HAP-1 (cell line): Measurements from ENCODE around the gene LRRC8E.
"Not testable (repeated sequence)": the region's sequence is repeated elsewhere in the genome, so short reads cannot be mapped to it uniquely, and the experiment has no call there.

Source experiments
- DNase-seq, 2 experiments: peaks; one replicate each; pipeline ENCODE4 v3.0.0-alpha.2; 2016 to 2020; ENCODE audit warnings: low spot score in 2 of 2
- H3K27me3 ChIP-seq: fragments of 250-450 bp; sonication (Bioruptor Pico); 2 replicates; pipeline ENCODE4 v1.5.1; 2020; ENCODE audit warnings: low read depth, mild to moderate bottlenecking, moderate library complexity
- H3K36me3 ChIP-seq: fragments of 250-450 bp; sonication (Bioruptor Pico); replicated peaks from 2 replicates; pipeline ENCODE4 v1.5.1; 2020; ENCODE audit warnings: mild to moderate bottlenecking
- H3K4me1 ChIP-seq: fragments of 250-450 bp; sonication (Bioruptor Pico); 2 replicates; pipeline ENCODE4 v1.5.1; 2020; ENCODE audit warnings: mild to moderate bottlenecking
- H3K4me3 ChIP-seq: fragments of 250-450 bp; sonication (Bioruptor Pico); 2 replicates; pipeline ENCODE4 v1.5.1; 2020; ENCODE audit warnings: mild to moderate bottlenecking, moderate library complexity
- H3K9me3 ChIP-seq: fragments of 250-450 bp; sonication (Bioruptor Pico); 2 replicates; pipeline ENCODE4 v1.5.1; 2020; ENCODE audit warnings: mild to moderate bottlenecking, moderate library complexity
- in situ Hi-C: fragments of 300-500 bp; cut with MboI; formaldehyde crosslinking; loops from 3 replicates; pipeline ENCODE4 v1.14.3; 2020; ENCODE audit warnings: low sequenced_read_pairs, inconsistent platforms, mixed read lengths

The LRRC8E gene

GRCh38 chr19:7850000-7850813, 38.1 kb upstream of the LRRC8E start:
- no peaks in the 10 kb centered on the region for H3K36me3 ChIP-seq
- DNase-seq: no peak
- no peaks in the 10 kb centered on the region for H3K9me3 ChIP-seq
- in situ Hi-C loops: no loop called here
- no peaks in the 10 kb centered on the region for H3K27me3 ChIP-seq
- peaks cover 4% of the 10 kb centered on the region; the same call in 1 of the 2 replicates for H3K4me1 ChIP-seq
- H3K4me3 ChIP-seq: no peak overlapping the region

GRCh38 chr19:7850945-7851622, 37.2 kb upstream of the LRRC8E start:
- Histone ChIP-seq H3K4me1 (peaks cover 4% of the 10 kb centered on the region; the same call in 1 of the 2 replicates), H3K9me3 (no peaks in the 10 kb centered on the region), H3K27me3 (no peaks in the 10 kb centered on the region), H3K4me3 (no peak overlapping the region), H3K36me3 (no peaks in the 10 kb centered on the region)
- in situ Hi-C loops: no loop called here
- DNase-seq: no peak

- H3K27me3 ChIP-seq: no peaks in the 10 kb centered on the region
- DNase-seq: no peak
- H3K9me3 ChIP-seq: no peaks in the 10 kb centered on the region
- no peaks in the 10 kb centered on the region for H3K36me3 ChIP-seq
- in situ Hi-C loops: no loop called here
- peaks cover 4% of the 10 kb centered on the region; the same call in 1 of the 2 replicates for H3K4me1 ChIP-seq
- no peak overlapping the region for H3K4me3 ChIP-seq
Observed at GRCh38 chr19:7851623-7852500, 36.4 kb upstream of the LRRC8E start.

- Histone ChIP-seq H3K4me1 (peaks cover 4% of the 10 kb centered on the region; the same call in 1 of the 2 replicates), H3K9me3 (no peaks in the 10 kb centered on the region), H3K4me3 (no peak overlapping the region), H3K36me3 (no peaks in the 10 kb centered on the region), H3K27me3 (no peaks in the 10 kb centered on the region)
- DNase-seq: peak; percentile 69 to 90
- in situ Hi-C loops: no loop called here
Observed at GRCh38 chr19:7852851-7853769, 35.2 kb upstream of the LRRC8E start.

- H3K36me3 ChIP-seq: no peaks in the 10 kb centered on the region
- in situ Hi-C loops: no loop called here
- no peak for DNase-seq
- no peaks in the 10 kb centered on the region for H3K27me3 ChIP-seq
- no peak overlapping the region for H3K4me3 ChIP-seq
- no peaks in the 10 kb centered on the region for H3K9me3 ChIP-seq
- peaks cover 4% of the 10 kb centered on the region; the same call in 1 of the 2 replicates for H3K4me1 ChIP-seq
Observed at GRCh38 chr19:7853770-7854128, 34.6 kb upstream of the LRRC8E start.

- Histone ChIP-seq H3K9me3 (no peaks in the 10 kb centered on the region), H3K27me3 (no peaks in the 10 kb centered on the region), H3K36me3 (no peaks in the 10 kb centered on the region), H3K4me3 (no peak overlapping the region), H3K4me1 (peaks cover 4% of the 10 kb centered on the region; the same call in 1 of the 2 replicates)
- in situ Hi-C loops: no loop called here
- no peak for DNase-seq
Observed at GRCh38 chr19:7855426-7856108, 32.7 kb upstream of the LRRC8E start.

GRCh38 chr19:7856109-7856591, 32.2 kb upstream of the LRRC8E start:
- H3K4me3 ChIP-seq: no peak overlapping the region
- no peaks in the 10 kb centered on the region for H3K27me3 ChIP-seq
- in situ Hi-C loops: no loop called here
- no peaks in the 10 kb centered on the region for H3K9me3 ChIP-seq
- DNase-seq: no peak
- peaks cover 4% of the 10 kb centered on the region; the same call in 1 of the 2 replicates for H3K4me1 ChIP-seq
- no peaks in the 10 kb centered on the region for H3K36me3 ChIP-seq

- no peaks in the 10 kb centered on the region for H3K36me3 ChIP-seq
- H3K4me1 ChIP-seq: peaks cover 4% of the 10 kb centered on the region; the same call in 1 of the 2 replicates
- in situ Hi-C loops: no loop called here
- no peaks in the 10 kb centered on the region for H3K27me3 ChIP-seq
- no peaks in the 10 kb centered on the region for H3K9me3 ChIP-seq
- no peak overlapping the region for H3K4me3 ChIP-seq
- no peak for DNase-seq
Observed at GRCh38 chr19:7856679-7857663, 31.3 kb upstream of the LRRC8E start.

- in situ Hi-C loops: no loop called here
- no peak for DNase-seq
- H3K4me3 ChIP-seq: no peak overlapping the region
Observed at GRCh38 chr19:7857727-7858108, 30.6 kb upstream of the LRRC8E start.

GRCh38 chr19:7858109-7858770, 30.1 kb upstream of the LRRC8E start:
- no peak for DNase-seq
- peaks cover 4% of the 10 kb centered on the region; the same call in 1 of the 2 replicates for H3K4me1 ChIP-seq

More at GRCh38 chr19:7857727-7858108, 30.6 kb upstream of the LRRC8E start:
- Histone ChIP-seq H3K4me1 (peaks cover 4% of the 10 kb centered on the region; the same call in 1 of the 2 replicates), H3K27me3 (no peaks in the 10 kb centered on the region), H3K36me3 (no peaks in the 10 kb centered on the region), H3K9me3 (no peaks in the 10 kb centered on the region)

GRCh38 chr19:7859087-7859486, 29.2 kb upstream of the LRRC8E start:
- H3K9me3 ChIP-seq, in situ Hi-C loops, H3K27me3 ChIP-seq, H3K4me1 ChIP-seq, H3K4me3 ChIP-seq, DNase-seq, H3K36me3 ChIP-seq: not testable (repeated sequence)

More at GRCh38 chr19:7858109-7858770, 30.1 kb upstream of the LRRC8E start:
- no peak overlapping the region for H3K4me3 ChIP-seq
- H3K9me3 ChIP-seq: no peaks in the 10 kb centered on the region
- H3K36me3 ChIP-seq: no peaks in the 10 kb centered on the region
- no peaks in the 10 kb centered on the region for H3K27me3 ChIP-seq
- in situ Hi-C loops: no loop called here
